ENCODE measurements around the gene EIF3I.

The EIF3I gene

GRCh38 chr1:32198237-32199042 is 23.8 kb upstream of the EIF3I start:
- no peak for DNase-seq (ENCODE audit: low spot score)

GRCh38 chr1:32199043-32199716 is 23.0 kb upstream of the EIF3I start:
- no peak for DNase-seq (ENCODE audit: low spot score)

GRCh38 chr1:32199717-32200072 is 22.5 kb upstream of the EIF3I start:
- no peak for DNase-seq (ENCODE audit: low spot score)

- DNase-seq (ENCODE audit: low spot score): peak; percentile 29
Observed at GRCh38 chr1:32200226-32201010, 21.8 kb upstream of the EIF3I start, which contains the start of gene CCDC28B. Gene CCDC28B, plus strand, starts transcription at chr1:32200595. Its CDS starts 1,341 bp downstream, at chr1:32201936.

- DNase-seq (ENCODE audit: low spot score): peak; percentile 36
Observed at GRCh38 chr1:32201011-32201855, 21.0 kb upstream of the EIF3I start.

- no peak for DNase-seq (ENCODE audit: low spot score)
Observed at GRCh38 chr1:32204943-32205361, 17.3 kb upstream of the EIF3I start.

- peak; percentile 84 for DNase-seq (ENCODE audit: low spot score)
Observed at GRCh38 chr1:32205401-32206370, 16.5 kb upstream of the EIF3I start, which contains the start of gene IQCC. Gene IQCC, plus strand, starts transcription at chr1:32205671. Its CDS starts 11 bp downstream, at chr1:32205682.

GRCh38 chr1:32208469-32208868 is 13.7 kb upstream of the EIF3I start:
- no peak for DNase-seq (ENCODE audit: low spot score)

DNA sequence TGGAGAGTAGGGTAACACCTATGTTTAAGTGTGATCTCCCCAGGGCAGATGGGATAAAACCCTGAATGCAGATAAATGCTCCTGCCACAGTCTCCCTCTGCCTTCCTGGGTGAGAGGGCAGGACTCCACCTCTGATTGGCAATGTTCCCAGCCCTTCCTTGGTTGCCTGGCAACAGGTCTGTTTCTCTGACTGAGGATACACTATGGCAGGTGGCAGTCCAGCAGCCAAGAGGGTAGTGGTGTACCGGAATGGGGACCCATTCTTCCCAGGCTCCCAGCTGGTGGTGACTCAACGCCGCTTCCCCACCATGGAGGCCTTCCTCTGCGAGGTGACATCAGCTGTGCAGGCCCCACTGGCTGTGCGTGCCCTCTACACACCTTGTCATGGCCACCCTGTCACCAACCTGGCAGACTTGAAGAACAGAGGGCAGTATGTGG is 13.3 kb upstream of the EIF3I start, which contains the start of gene DCDC2B:
Gene DCDC2B (plus strand): TSS at position 199 of the 438 bp plus-strand sequence. CDS start 5 bp downstream, at position 204.
- DNase-seq (ENCODE audit: low spot score): peak; percentile 87

DNA sequence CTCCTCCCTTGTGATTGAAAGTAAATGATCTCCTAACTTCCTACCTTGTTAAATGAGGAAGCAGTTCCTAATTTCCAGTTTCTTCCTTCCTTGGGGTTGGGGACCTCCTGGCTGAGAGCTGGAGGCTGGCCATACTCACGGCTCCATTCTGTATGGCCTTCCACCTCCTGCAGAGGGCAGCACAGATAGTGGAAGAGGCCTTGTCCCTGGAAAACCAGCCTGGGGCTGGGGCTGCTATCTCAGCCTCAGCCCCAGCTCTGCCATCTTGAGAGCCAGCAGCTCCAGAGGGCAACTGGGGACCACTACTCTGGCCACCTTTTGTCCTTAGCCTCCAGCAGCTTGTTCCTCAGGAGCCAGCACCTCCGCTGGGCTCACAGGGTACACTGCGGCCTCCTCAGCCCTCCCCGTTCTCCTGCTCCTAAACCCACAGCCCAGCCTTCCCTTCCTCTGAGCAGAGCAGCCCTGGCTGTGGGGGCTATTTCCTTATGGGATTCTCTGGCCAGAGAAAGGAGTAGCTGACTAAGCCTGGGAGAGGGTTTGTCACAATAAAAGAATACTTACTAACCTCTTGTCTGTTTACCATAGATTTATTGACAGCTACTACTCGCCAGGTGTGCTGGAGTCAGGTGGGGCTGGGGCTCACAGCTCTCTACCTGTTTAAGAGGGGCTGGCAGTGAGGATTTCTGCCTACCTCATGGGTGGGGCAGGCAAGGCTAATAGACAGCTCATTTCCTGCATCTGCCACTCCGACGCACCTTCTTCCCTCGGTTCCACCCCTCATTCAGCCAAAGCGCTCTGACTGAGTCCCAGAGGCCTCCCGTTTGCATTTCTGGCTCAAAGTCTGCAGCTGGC is 6.4 kb upstream of the EIF3I start:
- DNase-seq (ENCODE audit: low spot score): peak; percentile 67

DNA sequence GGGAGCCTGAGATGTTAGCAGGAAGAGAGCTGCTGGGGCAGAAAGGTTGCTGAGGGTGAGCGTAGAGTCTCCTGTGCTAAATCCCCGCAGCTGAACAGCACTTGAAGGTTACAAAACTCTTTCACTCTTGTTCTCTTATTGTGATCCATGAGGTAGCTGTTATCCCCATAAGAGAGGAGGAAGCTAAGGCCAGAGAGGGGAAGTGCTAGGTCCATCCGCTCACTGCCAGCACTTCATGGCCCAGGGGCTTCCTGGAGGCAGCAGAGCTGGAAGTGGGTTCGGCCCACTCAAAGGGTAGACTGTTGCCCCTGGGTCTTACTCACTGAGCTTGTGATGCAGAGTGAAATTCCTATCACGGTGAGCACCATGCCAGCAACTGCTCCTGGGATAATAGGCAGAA is 5.6 kb upstream of the EIF3I start:
- no peak for DNase-seq (ENCODE audit: low spot score)

DNA sequence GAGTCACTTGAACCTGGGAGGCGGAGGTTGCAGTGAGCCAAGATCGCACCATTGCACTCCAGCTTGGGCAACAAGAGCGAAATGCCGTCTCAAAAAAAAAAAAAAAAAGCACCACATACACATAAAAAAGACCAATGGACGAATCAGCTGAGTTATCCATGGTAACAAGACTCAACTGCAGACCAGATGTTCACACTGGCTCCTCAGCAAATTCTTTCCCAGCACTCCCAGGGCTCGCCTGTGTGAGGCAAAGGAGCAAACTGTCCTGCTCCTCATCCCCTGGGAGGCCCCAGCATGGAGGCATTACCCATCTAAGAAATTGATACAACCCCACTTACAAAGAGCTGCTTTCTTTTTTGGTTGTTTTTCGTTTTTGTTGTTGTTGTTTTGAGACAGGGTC is 3.2 kb upstream of the EIF3I start:
- no peak for DNase-seq (ENCODE audit: low spot score)

GRCh38 chr1:32220746-32221580 is 1.2 kb upstream of the EIF3I start:
- DNase-seq (ENCODE audit: low spot score): no peak

DNA sequence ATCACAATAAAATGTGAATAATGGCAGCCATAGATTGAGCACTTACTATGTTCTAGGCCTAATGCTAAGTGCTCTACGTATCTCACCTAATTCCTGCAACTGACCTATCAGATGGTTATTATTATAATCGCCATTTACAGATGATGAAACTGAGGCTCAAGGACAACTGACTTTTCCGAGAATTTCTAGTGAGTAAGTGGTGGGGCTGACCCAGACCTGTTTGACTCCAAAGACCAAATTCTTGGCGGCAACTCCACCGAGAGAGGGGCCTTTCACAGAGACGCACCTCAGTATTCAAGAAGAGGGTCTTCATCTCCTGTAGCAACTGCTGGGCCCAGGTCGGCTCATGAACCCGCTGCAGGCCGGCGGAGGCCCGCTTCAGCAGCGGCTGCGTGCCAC is 627 bp upstream of the EIF3I start:
- no peak for DNase-seq (ENCODE audit: low spot score)

- DNase-seq (ENCODE audit: low spot score): no peak
Observed at GRCh38 chr1:32223683-32224082, 1.5 kb downstream of the EIF3I start.

- DNase-seq (ENCODE audit: low spot score): no peak
Observed at GRCh38 chr1:32224285-32224684, 2.1 kb downstream of the EIF3I start.

DNA sequence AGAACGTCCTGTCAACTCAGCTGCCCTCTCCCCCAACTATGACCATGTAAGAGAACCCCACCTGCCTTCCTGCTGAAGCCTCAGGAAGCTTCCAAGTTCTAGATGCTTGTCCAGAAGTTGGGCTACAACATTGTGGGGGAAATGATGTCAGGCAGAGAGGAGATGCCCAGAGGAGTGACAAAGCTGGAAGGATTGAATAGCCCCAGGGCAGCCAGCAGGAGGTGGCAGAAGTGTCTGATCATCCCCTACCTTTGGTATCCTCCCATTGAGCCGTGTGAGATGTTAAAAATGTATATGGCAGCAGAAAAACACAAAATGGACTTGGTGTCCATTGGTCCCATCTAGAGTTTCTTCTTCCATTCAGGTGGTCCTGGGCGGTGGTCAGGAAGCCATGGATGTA is 6.6 kb downstream of the EIF3I start:
- no peak for DNase-seq (ENCODE audit: low spot score)

- DNase-seq (ENCODE audit: low spot score): no peak
Observed at GRCh38 chr1:32231843-32232432, 9.7 kb downstream of the EIF3I start.
